Measurements from ENCODE around the gene ZNF566. TPM values are rescaled to one million over a fixed set of nuclear protein-coding genes. Genes with fewer than 3 reads are reported as not detected.
"Not testable (repeated sequence)": the region's sequence is repeated elsewhere in the genome, so short reads cannot be mapped to it uniquely, and the experiment has no call there.

Gene ZNF566
- total RNA-seq, result 10 to 100 TPM; 10.7 to 10.8 TPM
- long read RNA-seq, partial matches to known transcripts, result 1 of 3 reads
- long read RNA-seq, other reads (novel, unspliced or antisense), result 0 of 3 reads

DNA sequence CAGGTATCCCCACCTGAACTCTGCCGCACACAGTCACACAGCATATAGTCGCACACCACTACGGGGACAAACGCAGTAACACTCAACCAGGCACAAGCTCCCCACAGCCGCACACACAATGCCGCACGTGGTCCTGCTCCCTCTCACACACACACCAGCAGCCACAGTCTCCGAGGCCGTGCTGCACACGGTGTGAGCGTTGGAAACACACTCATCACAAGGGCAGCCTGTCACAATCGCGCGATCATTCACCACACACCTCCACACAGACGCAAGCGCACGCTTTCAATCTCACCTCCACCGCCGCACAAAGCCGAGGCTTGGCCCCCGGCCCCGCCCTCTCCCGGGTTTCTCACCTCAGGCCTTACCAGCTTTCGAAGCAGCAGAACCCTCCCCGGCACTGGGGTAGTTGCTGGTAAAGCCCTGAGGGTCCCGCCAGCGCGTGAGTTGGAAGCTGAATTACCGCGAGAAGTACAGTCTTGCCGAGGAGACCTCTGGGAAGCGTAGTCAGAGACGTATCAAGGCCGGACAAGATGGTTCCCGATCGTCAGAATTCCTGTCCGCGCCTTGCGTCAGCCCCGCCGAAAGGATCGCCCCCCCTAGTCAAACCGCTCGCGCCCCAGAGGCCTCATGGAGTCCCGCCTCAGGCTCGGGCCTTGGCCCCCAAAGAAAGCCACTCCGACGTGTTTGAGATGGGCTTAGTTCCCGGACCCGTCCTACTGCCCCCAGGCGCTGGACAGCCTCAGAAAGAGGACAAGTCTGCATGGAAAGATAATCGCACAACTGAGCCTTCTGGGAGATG lies at the start of gene ZNF566:
ZNF566 (minus strand) TSS at position 444 of the 802 bp plus-strand sequence. CDS start 13,004 bp downstream, outside the sequence.
- DNase-seq, result peak; percentile 93
- ATAC-seq, result peak; percentile 99
- intact Hi-C loops (cut with DNase I), result loop anchor here in 1 of 2 donors (5.0 kb wide), 1 partner anchor 67 kb away; no protein-coding TSS in a partner anchor

DNA sequence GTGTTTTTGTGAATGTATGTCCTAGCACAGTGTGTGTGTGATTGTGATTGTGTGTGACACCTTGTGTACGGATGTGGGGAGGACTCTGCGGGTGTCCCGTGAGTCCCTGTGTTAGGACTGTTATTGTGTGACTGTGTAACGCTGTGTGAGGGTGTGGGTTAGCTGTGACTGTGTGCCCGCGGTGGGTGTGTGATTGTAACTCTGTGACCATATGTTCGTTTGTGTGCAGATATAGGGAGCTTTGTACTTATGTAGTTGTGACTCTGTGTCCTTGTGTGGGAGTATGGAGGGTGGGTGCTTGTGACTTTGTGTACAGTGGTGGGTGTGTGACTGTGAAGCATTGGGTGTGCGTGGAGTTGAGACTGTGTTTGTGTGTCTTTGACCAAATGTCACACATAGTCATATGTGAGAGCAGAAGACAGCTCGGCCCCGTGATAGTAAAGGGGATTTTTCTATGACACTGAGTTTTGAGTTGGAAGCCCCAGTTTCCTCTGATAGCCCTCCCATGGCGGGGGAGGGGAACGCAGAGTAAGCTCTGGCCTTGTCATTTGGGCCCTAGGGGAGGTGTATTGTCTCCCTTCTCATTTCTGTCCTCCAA lies 39.7 kb upstream of the ZNF566 start:
- intact Hi-C loops (cut with DNase I), result no loop called here
- ATAC-seq (peak in 1 of 2 donors; percentile 10), DNase-seq (no peak)

DNA sequence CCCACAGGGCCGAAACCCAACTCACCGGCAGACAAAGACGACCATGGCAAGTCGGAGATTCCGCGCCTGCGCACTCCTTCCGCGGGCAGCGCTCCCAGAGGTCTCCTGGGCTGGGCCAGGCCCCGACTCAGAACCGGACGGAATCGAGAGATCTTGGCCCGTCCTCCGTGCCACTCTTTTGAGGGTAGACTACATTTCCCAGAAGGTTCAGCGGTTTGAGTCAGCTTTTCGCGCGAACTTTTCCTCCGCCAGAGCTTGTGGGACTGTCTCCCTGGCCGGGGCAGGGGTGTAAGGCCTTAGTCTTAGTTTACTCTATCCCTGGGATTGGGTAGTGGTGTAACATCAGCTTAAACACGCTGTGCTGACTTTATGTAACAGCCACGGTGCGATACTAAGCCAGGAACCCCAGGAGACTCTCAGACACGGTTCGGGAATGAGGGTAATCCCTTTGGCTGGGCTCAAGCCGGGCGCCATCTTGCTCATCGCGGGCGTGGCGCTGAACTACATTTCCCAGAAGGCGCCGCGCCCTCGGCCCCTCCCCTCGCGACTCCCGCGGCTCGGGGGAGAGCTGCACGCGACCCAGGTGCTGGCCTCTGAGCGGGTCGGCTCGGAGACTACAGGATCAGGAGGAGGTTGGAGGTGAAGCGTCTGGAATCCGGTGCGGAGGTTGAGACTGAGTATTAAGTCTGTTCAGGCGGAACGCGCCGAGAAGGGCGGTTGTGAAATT lies 39.0 kb upstream of the ZNF566 start, which contains the start of gene ZNF260:
ZNF260 (minus strand) TSS at position 78 of the 727 bp plus-strand sequence. CDS start 13,033 bp downstream, outside the sequence.
- ATAC-seq, result peak; percentile 98 to 99
- intact Hi-C loops (cut with DNase I), result no loop called here
- peak; percentile 99 for DNase-seq

DNA sequence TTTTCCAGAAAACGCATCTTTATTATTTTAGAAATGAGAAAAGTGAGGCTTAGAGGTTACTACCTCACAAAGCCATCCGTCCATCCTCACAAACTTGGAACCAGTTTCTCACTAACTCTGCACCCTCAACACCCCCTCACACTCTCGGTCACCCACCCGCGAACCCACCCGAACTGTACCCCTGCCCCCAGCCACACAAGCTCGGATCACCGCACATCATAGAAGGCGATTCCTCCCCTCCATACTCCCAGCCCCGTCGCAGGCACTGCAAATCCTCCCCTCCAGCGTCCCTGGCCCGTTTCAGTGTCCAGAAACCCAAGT lies 38.5 kb upstream of the ZNF566 start:
- DNase-seq, result no peak
- intact Hi-C loops (cut with DNase I), result no loop called here
- peak in 1 of 2 donors; percentile 44 for ATAC-seq

GRCh38 chr19:36527341-36527740 lies 38.0 kb upstream of the ZNF566 start:
- intact Hi-C loops (cut with DNase I), result no loop called here
- ATAC-seq, result no peak
- no peak for DNase-seq

DNA sequence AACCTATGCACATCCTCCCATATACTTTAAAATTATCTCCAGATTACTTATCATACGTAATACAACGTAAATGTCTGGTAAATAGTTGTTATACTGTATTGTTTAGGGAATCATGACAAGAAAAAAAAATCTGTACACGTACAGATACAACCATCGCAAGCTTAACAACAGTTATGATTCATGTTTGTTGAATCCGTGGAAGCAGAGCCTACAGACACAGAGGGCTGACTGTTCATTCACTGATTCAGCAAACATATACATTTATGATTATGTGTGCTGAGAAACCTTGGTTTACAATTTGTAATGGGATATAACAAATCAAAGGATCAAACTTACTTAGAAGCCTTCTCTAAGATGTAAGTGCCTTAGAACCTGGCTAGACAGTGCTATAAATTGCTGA lies 37.2 kb upstream of the ZNF566 start:
- intact Hi-C loops (cut with DNase I), result no loop called here
- DNase-seq (no peak), ATAC-seq (no peak)

GRCh38 chr19:36524617-36525016 lies 35.3 kb upstream of the ZNF566 start:
- intact Hi-C loops (cut with DNase I), result no loop called here
- DNase-seq (no peak), ATAC-seq (no peak)

GRCh38 chr19:36514012-36514612 lies 24.8 kb upstream of the ZNF566 start:
- DNase-seq, result no peak
- no peak for ATAC-seq
- intact Hi-C loops (cut with DNase I), result no loop called here

GRCh38 chr19:36508325-36508724 lies 19.0 kb upstream of the ZNF566 start:
- no peak for ATAC-seq
- DNase-seq, result no peak
- intact Hi-C loops (cut with DNase I), result no loop called here

DNA sequence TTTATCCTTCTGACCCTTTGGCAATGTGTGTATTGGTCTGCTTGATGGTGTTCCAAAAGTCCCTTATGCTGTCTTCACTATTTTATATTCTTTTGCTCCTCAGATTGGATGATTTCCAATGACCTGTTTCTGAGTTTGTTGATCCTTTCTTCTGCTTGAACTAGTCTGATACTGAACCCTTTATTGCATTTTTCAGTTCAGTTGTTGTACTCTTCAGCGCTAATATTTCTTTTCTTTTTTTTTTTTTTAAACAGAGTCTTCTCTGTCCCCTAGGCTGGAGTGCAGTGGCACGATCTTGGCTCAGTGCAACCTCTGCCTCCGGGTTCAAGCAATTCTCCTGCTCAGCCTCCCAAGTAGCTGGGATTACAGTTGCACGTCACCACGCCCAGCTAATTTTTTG lies 12.6 kb upstream of the ZNF566 start:
- ATAC-seq, result no peak
- no peak for DNase-seq
- intact Hi-C loops (cut with DNase I), result no loop called here

DNA sequence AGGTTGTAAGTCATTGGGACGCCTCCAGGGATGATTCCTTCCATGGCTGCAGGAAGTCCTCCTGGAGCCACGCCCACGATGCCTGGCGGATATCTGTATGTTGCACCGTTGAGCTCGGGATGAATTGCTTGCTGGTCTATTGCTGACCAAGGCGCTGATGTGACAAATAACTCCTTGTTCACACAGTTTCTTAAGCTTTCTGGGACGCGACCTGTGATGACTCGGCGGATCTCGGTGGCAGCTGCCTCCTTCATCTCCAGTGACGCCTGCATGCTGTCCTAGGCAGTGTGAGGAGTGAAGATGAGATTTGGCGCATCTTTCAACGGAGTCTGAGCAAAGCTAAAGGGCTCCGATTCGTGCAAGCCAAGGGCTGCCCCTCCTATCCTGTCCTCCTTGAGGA lies 7.6 kb upstream of the ZNF566 start:
- DNase-seq, result no peak
- ATAC-seq, result no peak
- intact Hi-C loops (cut with DNase I), result no loop called here

DNA sequence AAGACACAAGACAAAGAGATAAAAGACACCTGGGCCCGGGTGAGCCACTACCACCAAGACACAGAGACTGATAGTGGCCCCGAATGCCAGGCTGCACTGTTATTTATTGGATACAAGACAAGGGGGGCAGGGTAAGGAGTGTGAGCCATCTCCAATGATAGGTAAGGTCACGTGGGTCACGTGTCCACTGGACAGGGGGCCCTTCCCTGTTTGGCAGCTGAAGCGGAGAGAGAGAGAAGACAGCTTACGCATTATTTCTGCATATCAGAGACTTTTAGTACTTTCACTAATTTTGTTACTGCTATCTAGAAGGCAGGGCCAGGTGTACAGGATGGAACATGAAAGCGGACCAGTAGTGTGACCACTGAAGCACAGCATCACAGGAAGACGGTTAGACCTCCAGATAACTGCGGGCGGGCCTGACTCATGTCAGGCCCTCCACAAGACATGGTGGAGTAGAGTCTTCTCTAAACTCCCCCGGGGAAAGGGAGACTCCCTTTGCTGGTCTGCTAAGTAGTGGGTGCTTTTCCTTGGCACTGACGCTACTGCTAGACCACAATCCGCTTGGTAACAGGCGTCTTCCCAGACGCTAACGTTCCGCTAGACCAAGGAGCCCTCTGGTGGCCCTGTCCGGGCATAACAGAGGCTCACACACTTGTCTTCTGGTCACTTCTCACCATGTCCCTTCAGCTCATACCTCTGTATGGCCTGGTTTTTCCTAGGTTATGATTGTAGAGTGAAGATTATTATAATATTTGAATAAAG lies 3.5 kb upstream of the ZNF566 start:
- intact Hi-C loops (cut with DNase I); ATAC-seq: not testable (repeated sequence)
- DNase-seq, result peak; percentile 49

- DNase-seq; ATAC-seq; intact Hi-C loops (cut with DNase I): not testable (repeated sequence)
These were observed 1.5 kb upstream of the ZNF566 start for GRCh38 chr19:36490846-36491245.

GRCh38 chr19:36489920-36490415 lies 607 bp upstream of the ZNF566 start:
- peak; percentile 92 to 97 for ATAC-seq
- intact Hi-C loops (cut with DNase I), result loop anchor here in 1 of 2 donors (5.0 kb wide), 1 partner anchor 68 kb away; no protein-coding TSS in a partner anchor

DNA sequence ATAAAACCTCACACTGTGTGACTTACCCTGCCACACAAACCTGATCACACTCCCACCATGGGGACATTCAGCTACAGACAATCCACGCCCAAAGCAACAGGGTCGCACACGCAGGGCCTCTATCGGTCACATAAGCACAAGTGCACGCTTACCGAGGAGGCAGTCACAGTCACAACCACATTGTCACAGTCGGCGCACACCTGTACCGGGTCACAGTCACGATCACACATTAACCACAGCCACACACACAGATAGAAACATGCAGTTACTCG lies 579 bp downstream of the ZNF566 start:
- intact Hi-C loops (cut with DNase I), result loop anchor here in 1 of 2 donors (5.0 kb wide), 1 partner anchor 66 kb away; no protein-coding TSS in a partner anchor
- DNase-seq (peak; percentile 28), ATAC-seq (peak; percentile 8 to 13)

More at GRCh38 chr19:36489920-36490415, 607 bp upstream of the ZNF566 start:
- peak; percentile 84 for DNase-seq

DNA sequence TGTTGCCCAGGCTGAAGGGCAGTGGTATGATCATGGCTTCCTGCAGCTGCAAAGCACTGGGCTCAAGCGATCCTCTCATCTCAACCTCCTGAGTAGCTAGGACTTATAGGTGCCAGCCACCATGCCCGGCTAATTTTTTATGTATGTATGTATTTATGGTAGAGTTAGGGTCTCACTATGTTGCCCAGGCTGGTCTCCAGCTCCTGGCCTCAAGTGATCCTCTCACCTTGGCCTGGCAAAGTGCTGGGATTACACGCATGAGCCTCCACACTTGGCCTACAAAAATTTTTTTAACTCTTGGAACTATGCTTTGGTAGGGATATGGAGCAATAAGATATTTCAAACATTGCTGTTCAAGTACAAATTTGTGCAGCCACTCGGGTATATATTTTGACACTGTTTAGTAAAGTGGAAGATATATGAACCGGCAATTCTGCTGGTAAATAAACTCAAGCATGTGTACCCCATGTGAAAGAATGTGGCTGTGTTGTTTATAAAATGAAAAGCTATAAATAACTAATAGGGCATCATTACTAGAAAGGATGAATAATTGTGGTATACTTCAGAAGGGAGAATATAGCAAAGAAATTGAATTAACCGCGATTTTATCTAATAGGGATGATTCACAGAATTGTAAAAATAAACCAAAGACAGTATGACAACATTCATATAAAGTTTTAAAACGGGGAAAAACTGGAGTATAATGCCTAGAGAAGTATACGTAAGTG lies 1.1 kb downstream of the ZNF566 start:
- ATAC-seq, result no peak
- DNase-seq, result no peak
- intact Hi-C loops (cut with DNase I), result loop anchor here in 1 of 2 donors (5.0 kb wide), 1 partner anchor 66 kb away; no protein-coding TSS in a partner anchor

DNA sequence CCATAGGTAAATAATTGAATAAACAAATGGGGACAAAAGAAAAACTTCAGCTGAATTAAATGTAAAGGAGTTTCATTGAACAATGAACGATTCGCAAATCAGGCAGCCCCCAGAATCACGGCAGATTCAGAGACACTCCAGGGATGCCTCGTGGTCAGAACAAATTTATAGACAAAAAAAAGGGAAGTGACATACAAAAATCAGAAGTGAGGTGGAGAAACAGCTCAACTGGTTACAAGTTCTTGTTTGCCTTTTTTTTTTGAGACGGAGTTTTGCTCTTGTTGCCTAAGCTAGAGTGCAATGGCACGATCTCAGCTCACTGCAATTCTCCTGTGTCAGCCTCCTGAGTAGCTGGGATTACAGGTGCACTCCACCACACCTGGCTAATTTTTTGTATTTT lies 5.7 kb downstream of the ZNF566 start:
- no peak for DNase-seq
- ATAC-seq, result no peak
- intact Hi-C loops (cut with DNase I), result no loop called here

DNA sequence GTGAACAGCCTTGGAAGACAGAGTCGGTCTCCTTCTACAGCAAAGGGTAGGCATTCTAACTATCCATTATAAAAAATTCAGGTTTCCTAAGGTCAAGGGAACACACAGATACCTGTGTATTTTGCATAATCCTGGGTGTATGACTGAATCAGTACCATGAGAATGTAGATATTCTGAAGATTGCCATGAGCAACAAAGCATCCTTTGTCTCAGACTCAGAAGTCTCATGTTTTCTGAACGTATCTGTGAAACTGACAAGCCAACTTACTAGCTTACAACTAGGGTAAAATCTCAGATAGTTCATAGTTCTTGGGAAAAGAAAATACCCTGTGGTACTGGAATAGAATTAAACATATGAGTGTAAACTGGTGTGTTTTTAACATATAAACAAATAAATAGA lies 6.5 kb downstream of the ZNF566 start:
- intact Hi-C loops (cut with DNase I), result no loop called here
- ATAC-seq, result no peak

More for the DNA sequence above, 6.5 kb downstream of the ZNF566 start:
- DNase-seq, result no peak

Measured in left cardiac atrium (tissue), 4 donors.